ENCODE results near the gene ARRDC1.
"Not testable (repeated sequence)": the region's sequence is repeated elsewhere in the genome, so short reads cannot be mapped to it uniquely, and the experiment has no call there.

ARRDC1 gene, protein sequence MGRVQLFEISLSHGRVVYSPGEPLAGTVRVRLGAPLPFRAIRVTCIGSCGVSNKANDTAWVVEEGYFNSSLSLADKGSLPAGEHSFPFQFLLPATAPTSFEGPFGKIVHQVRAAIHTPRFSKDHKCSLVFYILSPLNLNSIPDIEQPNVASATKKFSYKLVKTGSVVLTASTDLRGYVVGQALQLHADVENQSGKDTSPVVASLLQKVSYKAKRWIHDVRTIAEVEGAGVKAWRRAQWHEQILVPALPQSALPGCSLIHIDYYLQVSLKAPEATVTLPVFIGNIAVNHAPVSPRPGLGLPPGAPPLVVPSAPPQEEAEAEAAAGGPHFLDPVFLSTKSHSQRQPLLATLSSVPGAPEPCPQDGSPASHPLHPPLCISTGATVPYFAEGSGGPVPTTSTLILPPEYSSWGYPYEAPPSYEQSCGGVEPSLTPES

GRCh38 chr9:137605121-137606004 is at the start of gene ARRDC1:
TSS of gene ARRDC1 (plus strand) at chr9:137605686. CDS start at chr9:137605718, 32 bp downstream.
- peak; percentile 91 to 100 (median 95) for DNase-seq

DNA sequence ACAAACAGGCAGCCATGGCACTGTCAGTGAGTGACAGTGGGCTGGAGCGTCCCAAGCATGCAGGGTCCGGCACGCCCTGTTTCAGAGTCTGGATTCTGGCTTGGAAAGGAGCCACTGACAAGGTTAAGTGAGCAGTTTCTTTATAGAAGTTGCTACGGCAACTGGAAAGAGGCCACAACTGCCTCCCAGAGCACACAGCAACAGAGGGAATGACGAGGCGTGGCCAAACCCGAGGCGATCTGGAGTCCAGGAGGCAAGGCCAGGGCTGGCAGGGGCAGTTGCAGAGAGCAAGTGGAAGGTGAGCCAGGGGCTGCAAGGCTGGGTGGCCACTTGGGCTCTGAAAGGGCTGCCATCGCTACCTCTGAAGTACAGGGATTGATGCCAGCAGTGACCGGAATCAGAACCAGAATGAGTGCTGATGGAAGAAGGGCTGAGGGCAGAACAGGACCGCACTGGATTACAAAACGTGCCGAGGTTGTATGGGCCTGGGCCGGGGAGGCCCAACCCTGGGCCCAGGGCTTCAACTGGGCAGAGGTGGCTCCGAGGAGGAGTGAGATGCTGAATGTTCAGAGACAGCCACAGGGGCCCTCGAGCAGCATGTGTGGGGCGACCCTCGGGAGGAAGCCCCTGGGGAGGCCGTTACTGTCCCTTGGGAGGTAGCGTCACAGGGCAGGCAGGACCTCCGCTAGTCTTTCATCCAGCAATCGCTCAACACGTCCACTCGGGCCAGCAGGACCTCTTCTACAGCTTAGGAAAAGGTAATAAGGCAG is 49.2 kb upstream of the ARRDC1 start:
- DNase-seq = no peak

DNA sequence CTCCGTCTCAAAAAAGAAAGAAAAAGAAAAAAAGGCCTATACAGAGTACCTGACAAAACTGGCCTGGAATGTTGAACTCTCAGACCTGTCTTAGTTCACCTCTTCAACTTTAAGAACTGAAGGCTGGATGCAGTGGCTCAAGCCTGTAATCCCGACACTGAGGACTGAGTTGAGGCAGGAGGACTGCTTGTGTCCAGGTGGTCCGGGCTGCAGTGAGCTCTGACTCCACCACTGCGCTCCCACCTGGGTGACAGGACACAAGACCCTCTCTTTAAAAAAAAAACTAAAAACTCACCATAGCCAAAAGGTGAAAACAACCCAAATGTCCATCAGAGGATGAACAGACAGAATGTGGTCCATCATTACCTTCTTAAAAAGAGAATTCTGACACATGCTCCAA is 47.4 kb upstream of the ARRDC1 start:
- no peak for DNase-seq

DNA sequence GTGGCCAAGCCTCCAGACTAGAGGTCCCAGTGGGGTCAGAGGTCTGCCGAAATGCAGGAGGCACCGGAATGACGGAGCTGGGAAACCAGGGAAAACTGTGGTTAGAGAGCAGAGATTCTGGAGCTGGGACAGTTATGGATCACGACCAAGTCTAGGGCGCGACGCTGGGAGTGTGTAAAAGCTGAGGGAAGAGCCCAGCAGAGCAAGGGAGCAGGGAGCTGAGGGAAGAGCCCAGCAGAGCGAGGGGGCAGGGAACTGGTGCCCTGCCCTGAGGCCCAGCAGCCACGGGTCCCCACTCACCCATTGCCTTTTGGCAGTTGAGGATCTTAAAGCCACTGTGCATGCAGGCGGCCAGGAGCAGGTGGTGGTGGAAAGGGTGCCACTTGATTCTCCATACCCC is 41.4 kb upstream of the ARRDC1 start:
- no peak for DNase-seq

- no peak for DNase-seq
Observed at GRCh38 chr9:137564817-137565411, 40.6 kb upstream of the ARRDC1 start.

DNA sequence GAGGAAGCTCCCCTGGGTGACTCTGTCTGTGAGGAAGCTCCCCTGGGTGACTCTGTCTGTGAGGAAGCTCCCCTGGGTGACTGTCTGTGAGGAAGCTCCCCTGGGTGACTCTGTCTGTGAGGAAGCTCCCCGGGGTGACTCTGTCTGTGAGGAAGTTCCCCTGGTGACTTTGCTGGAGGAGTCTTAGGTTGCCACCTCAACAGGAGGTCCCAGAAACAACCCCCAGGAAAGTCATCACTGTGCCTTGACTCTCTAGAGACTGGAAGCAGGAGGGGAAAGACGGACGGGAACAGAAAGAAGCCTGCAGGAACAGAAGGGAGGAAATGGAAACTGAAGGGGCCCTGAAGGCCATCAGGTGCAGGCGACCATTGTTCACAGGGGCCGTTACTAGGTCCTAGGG is 37.0 kb upstream of the ARRDC1 start:
- DNase-seq = not testable (repeated sequence)

DNA sequence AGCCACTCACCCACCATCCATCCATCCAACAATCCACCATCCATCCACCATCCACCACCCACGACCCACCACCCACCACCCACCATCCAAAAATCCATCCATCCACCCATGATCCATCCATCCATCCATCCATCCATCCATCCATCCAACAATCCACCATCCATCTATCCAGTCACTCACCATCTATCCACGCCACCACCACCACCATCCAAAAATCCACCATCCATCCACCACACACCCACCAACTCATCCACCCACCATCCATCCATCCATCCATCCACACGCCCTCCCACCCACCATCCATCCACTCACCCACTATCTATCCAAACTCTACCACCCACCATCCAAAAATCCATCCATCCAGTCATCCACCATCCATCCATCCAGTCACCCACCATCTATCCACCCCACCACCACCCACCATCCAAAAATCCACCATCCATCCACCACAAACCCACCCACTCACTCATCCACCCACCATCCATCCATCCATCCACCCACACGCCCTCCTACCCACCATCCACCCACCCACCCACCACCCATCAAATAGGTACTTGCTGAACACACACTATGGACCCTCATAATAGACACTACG is 35.8 kb upstream of the ARRDC1 start:
- no peak for DNase-seq

- DNase-seq = no peak
Observed at GRCh38 chr9:137570566-137570965, 34.9 kb upstream of the ARRDC1 start.

- DNase-seq = no peak
Observed at GRCh38 chr9:137574192-137574591, 31.3 kb upstream of the ARRDC1 start.

DNA sequence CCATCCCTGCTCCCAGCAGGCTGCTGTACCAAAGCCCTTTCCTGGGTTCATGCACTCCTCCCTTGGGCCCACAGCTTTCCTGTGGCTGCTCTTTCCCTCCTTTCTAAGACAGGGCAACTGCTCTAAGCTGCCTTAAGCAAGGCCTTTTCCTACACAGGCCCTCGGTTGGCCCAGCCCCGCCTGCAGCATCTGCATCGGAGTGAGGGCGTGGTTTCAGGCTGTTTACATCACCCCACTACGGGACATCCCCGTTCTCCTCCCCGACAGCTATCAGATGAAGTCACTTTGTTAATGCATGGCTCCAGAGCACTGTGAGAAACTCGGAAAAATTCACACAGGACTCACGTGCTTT is 30.1 kb upstream of the ARRDC1 start:
- DNase-seq = no peak

DNA sequence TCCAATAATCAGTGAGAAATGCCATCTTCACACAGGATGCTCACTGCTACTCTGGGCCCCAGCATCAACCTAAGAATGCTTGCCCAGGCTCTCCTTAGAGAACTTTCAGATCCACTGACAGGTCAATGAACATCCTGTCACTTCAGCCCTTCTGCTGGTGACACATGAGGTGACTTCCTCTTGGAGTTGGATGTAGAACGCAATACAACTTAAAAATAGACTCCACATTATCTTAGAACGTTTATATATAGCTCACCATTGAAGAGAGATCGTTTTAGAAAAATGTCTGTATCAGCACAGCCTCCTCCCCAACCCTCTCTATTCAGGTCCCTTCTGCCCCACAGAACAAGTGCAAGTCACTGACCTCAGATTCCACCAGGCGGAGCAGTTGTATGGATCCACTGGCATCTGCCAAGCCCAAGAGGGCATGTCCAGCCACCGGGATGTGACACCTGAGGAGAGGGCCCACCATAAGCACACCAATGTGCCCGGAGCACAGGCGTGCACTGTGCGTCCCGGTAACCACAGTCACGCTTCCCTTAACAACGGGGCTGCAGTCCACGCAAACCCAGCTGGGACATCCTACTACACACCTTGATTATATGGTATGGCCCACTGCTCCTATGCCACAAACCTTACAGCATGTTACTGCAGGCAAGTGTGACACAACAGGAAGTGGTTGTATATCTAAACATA is 29.6 kb upstream of the ARRDC1 start:
- DNase-seq = no peak

- DNase-seq = peak; percentile 79 to 94 (median 90)
Observed at GRCh38 chr9:137578518-137579258, 26.8 kb upstream of the ARRDC1 start, which contains the start of gene DPH7. TSS of gene DPH7 (minus strand) at chr9:137578925. CDS start at chr9:137578777, 148 bp downstream.

DNA sequence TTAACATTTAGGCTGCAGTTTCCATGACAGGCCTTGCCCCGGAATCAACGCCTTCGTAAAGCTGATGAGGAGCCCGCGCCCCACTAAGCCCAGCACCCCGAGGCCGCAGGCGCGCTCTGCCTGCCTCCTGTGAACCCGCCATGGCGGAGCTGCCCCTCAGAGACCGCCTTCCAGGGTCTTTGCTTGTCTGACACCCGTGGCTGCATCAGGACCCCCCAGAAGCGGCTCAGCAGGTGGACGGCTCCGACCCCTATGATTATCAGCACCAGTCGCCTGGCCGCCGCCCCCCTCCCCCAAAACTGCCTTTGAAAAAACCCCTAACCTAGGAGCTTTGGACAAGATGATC is 26.3 kb upstream of the ARRDC1 start:
- DNase-seq = no peak

GRCh38 chr9:137580209-137580953 is 25.1 kb upstream of the ARRDC1 start:
- no peak for DNase-seq

GRCh38 chr9:137580954-137581322 is 24.5 kb upstream of the ARRDC1 start:
- no peak for DNase-seq

DNA sequence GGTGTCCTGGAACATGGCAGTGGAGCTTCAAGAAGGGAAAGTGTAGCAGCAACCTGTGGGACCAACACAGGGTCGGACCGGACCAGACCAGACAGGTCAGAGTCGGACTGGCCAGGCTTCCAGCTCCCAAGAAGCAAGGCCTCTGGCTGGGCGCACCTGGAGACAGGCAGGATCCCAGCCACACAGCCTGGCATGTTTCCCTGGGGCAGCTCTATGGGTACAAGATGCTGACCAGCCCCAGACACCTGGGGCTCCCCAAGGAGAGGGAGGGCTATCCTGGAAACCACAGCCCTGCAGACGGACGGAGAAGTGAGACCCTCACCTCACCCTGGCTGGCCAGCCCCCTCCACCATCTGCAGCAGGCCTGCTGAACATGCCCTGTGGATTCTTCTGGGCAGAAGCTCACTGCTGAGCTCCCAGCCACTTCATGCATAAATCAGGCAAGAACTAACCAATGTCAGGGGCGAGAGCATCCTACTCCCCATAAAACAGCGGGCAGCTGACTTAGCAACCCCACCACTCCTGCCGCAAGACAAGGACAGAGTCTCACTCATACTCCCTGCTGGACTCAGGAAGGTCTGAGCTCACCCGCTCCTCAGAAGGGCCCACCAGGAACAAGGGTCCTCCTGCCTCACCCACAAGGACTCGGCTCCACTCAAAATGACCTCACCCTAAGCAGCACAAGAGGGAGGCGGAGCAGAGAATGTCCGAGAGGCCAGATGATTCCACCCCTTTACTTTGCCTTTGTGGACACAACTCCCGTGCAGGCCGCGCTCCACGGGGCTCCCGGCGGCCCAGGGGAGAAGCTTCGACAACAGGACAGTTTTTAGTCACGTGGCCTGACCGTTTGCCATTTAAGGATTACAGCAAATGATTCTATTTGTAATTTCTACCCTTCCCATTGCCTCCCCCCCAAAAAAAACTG is 23.9 kb upstream of the ARRDC1 start:
- no peak for DNase-seq

- DNase-seq = peak in 2 of 6 experiments; percentile 6 to 19
Observed at GRCh38 chr9:137582286-137582860, 23.1 kb upstream of the ARRDC1 start.

DNA sequence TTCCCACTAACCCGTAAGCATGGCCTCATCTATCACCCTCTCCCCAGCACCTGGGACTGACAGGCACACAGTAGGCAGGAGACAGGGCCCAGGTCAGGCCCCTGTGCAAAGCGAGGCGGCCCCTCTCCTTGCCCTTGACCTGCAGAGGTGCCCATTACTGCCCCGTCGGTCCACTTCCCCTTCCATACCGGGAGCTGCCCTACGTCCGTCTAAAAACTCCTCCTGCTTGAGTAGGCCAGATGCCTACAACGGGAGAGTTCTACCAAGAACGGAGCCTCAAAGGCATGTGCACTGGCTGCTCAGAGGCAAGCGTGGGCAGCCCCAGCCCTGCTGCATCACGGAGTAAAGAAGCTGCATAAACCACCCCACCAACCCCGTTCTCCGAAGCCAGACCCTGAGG is 22.1 kb upstream of the ARRDC1 start:
- no peak for DNase-seq

DNA sequence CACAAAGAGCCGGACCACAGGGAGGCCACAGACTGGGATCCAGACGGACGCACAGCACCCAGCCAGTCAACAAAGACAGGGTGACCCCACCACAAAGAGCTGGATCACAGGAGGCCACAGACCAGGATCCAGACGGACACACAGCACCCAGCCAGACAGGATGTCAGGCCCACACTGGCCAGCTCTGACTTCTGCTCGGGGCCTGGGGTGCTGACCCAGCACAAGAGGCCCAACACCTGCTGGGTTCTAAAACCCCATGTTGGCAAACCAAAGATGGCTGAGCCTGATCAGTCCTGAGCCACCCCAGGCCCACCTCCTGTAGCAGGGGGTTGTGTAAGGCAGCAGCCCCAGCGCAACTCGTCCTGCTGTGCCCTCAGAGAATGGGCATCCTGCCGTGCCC is 21.5 kb upstream of the ARRDC1 start:
- no peak for DNase-seq
